ENCODE measurements around the gene LARGE1. TPM values are rescaled to one million over a fixed set of nuclear protein-coding genes. Genes with fewer than 3 reads are reported as not detected.

The LARGE1 gene
- total RNA-seq, 1 experiment from 2014 or later = 5.8 TPM

DNA sequence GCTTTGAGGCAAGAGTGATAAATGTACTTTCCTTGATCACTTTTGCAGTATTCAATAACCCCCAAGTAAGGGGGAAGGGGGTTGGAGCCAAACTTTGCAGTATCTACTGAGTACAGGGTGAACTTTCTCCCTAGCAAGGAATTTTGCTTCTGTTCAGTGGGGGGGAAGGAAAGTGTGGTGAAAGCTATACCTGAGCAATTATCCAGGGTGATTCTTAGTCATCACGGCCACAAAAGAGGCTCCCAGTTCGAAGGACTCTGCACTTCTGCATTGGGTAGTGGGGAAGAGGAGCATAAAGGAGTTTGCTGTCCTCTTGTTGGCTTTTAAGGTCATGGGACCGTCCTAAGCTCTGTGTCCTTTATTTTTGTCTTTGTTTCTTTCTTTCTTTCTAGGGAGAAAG lies 515.6 kb downstream of the LARGE1 start:
- Mint-ChIP-seq H3K27me3 (ENCODE audit: insufficient read depth, unreplicated experiment) (no peaks in the 10 kb centered on the region), H3K27ac (ENCODE audit: unreplicated experiment) (no peak overlapping the region), H3K4me1 (ENCODE audit: low read depth, unreplicated experiment) (no peaks in the 10 kb centered on the region), H3K4me3 (ENCODE audit: unreplicated experiment) (no peak overlapping the region), H3K9me3 (ENCODE audit: unreplicated experiment) (no peaks in the 10 kb centered on the region), H3K36me3 (ENCODE audit: insufficient read depth, unreplicated experiment) (no peaks in the 10 kb centered on the region)
- TF ChIP-seq, protein P1, sequence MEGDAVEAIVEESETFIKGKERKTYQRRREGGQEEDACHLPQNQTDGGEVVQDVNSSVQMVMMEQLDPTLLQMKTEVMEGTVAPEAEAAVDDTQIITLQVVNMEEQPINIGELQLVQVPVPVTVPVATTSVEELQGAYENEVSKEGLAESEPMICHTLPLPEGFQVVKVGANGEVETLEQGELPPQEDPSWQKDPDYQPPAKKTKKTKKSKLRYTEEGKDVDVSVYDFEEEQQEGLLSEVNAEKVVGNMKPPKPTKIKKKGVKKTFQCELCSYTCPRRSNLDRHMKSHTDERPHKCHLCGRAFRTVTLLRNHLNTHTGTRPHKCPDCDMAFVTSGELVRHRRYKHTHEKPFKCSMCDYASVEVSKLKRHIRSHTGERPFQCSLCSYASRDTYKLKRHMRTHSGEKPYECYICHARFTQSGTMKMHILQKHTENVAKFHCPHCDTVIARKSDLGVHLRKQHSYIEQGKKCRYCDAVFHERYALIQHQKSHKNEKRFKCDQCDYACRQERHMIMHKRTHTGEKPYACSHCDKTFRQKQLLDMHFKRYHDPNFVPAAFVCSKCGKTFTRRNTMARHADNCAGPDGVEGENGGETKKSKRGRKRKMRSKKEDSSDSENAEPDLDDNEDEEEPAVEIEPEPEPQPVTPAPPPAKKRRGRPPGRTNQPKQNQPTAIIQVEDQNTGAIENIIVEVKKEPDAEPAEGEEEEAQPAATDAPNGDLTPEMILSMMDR (IDR thresholded peaks at IDR 0.05; ENCODE audit: insufficient read depth in 1 of 2, low read depth in 1 of 2, low read length in 1 of 2, severe bottlenecking in 1 of 2, unreplicated experiment in 1 of 2) = no peak
- Histone ChIP-seq H3K9me3 (no peaks in the 10 kb centered on the region), H3K36me3 (ENCODE audit: control insufficient read depth, insufficient read depth, low read length) (no peaks in the 10 kb centered on the region), H3K4me1 (no peaks in the 10 kb centered on the region), H3K4me3 (ENCODE audit: low read depth, low read length) (no peak overlapping the region), H3K27me3 (replicated peaks; ENCODE audit: control insufficient read depth, insufficient read depth, low read length) (no peaks in the 10 kb centered on the region)
- no TSS peak for BruUV-seq (replicated peaks)
- POLR2A ChIA-PET = interaction anchor here (0.5 kb wide), 1 partner anchor 51 kb away, joined by 3 read pairs; no protein-coding TSS in a partner anchor
- DNase-seq = no peak
- CTCF ChIA-PET = no interaction called here
- intact Hi-C loops (cut with micrococcal nuclease; ENCODE audit: unreplicated experiment) = loop anchor here (5.0 kb wide), 1 partner anchor 102 kb away; no protein-coding TSS in a partner anchor

DNA sequence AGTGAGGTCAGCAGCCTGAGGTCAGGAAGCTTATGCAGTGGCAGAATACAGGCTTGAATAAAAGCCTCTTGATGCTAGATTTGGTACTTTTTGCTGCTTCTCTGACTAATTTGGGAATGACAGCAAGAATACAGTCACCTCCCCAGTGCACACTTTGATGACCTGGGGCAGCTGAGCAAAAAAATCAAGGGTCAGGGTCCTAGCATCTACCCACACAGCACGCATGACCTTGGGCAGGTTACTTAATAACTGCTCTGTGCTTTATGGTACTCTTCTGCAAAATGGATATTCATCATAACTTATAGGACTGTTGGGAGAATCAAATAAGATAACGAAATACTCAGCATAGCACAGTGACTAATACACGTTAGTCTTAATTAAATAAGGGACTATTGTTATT lies 518.0 kb downstream of the LARGE1 start:
- no peak overlapping the region for H3K4me3 ChIP-seq (ENCODE audit: low read depth, low read length)
- Mint-ChIP-seq H3K36me3 (ENCODE audit: insufficient read depth, unreplicated experiment) (no peaks in the 10 kb centered on the region), H3K9me3 (ENCODE audit: unreplicated experiment) (no peaks in the 10 kb centered on the region), H3K27me3 (ENCODE audit: insufficient read depth, unreplicated experiment) (no peaks in the 10 kb centered on the region), H3K4me3 (ENCODE audit: unreplicated experiment) (no peak overlapping the region), H3K27ac (ENCODE audit: unreplicated experiment) (no peak overlapping the region), H3K4me1 (ENCODE audit: low read depth, unreplicated experiment) (no peaks in the 10 kb centered on the region)
- ChIA-PET POLR2A (no interaction called here), CTCF (no interaction called here)
- DNase-seq = no peak
- H3K4me1 ChIP-seq = no peaks in the 10 kb centered on the region
- H3K9me3 ChIP-seq = no peaks in the 10 kb centered on the region
- no peaks in the 10 kb centered on the region for H3K36me3 ChIP-seq (ENCODE audit: control insufficient read depth, insufficient read depth, low read length)
- intact Hi-C loops (cut with micrococcal nuclease; ENCODE audit: unreplicated experiment) = loop anchor here (5.0 kb wide), 1 partner anchor 100 kb away; no protein-coding TSS in a partner anchor
- BruUV-seq (replicated peaks) = no TSS peak
- H3K27me3 ChIP-seq (replicated peaks; ENCODE audit: control insufficient read depth, insufficient read depth, low read length) = no peaks in the 10 kb centered on the region
- TF ChIP-seq, protein P1 (IDR thresholded peaks at IDR 0.05; ENCODE audit: insufficient read depth in 1 of 2, low read depth in 1 of 2, low read length in 1 of 2, severe bottlenecking in 1 of 2, unreplicated experiment in 1 of 2) = no peak

DNA sequence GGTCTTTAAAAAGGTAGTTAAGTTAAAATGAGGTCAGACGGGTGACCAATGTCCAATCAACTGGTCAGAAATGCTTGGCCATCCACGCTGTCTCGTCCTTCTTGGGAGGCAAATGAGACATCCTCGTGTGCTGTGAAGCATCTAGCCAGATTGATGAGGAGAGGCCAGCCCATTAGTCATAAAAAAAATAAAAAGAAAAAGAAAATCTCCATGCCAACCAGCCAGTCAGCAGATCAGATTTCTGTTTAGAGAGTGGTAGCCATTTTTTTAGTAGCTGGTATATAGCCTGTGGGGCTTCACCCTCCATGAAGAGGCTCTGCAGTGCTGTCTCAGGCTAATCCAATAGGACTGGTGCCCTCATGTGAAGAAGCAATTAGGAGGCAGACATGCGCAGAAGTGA lies 519.0 kb downstream of the LARGE1 start:
- Histone ChIP-seq H3K36me3 (ENCODE audit: control insufficient read depth, insufficient read depth, low read length) (no peaks in the 10 kb centered on the region), H3K4me1 (no peaks in the 10 kb centered on the region), H3K9me3 (no peaks in the 10 kb centered on the region), H3K4me3 (ENCODE audit: low read depth, low read length) (no peak overlapping the region), H3K27me3 (replicated peaks; ENCODE audit: control insufficient read depth, insufficient read depth, low read length) (no peaks in the 10 kb centered on the region)
- no TSS peak for BruUV-seq (replicated peaks)
- CTCF ChIA-PET = no interaction called here
- no peak for DNase-seq
- Mint-ChIP-seq H3K4me3 (ENCODE audit: unreplicated experiment) (no peak overlapping the region), H3K9me3 (ENCODE audit: unreplicated experiment) (no peaks in the 10 kb centered on the region), H3K4me1 (ENCODE audit: low read depth, unreplicated experiment) (no peaks in the 10 kb centered on the region), H3K27ac (ENCODE audit: unreplicated experiment) (no peak overlapping the region), H3K36me3 (ENCODE audit: insufficient read depth, unreplicated experiment) (no peaks in the 10 kb centered on the region), H3K27me3 (ENCODE audit: insufficient read depth, unreplicated experiment) (no peaks in the 10 kb centered on the region)
- POLR2A ChIA-PET = no interaction called here
- intact Hi-C loops (cut with micrococcal nuclease; ENCODE audit: unreplicated experiment) = loop anchor here (5.0 kb wide), 1 partner anchor 99 kb away; no protein-coding TSS in a partner anchor
- TF ChIP-seq, protein P1 (IDR thresholded peaks at IDR 0.05; ENCODE audit: insufficient read depth in 1 of 2, low read depth in 1 of 2, low read length in 1 of 2, severe bottlenecking in 1 of 2, unreplicated experiment in 1 of 2) = no peak
